IMR-90 (cell line): ENCODE results near the gene LHPP. TPM values are rescaled to one million over a fixed set of nuclear protein-coding genes. Genes with fewer than 3 reads are reported as not detected.

Experiments used
- ATAC-seq: fragments of 200-7000 bp; cut with Tn5 transposase; 2 replicates; pipeline ENCODE4 v1.9.1; 2020; ENCODE audit warnings: low read depth, mild to moderate bottlenecking, moderate library complexity
- BruUV-seq: library from RNA; stranded (reverse); fragments of 400-500 nt; replicated peaks from 2 replicates; lab custom pipeline; 2021; lab: Mats Ljungman, UMichigan
- CTCF ChIA-PET: fragments of 300-600 bp; formaldehyde crosslinking; extraction: SDS; loops from one replicate; lab custom pipeline; 2021; ENCODE audit warnings: antibody characterized with exemption; lab: Yijun Ruan, JAX
- POLR2A ChIA-PET: fragments of 300-600 bp; sonication (Branson Sonifier 250); formaldehyde crosslinking; loops from one replicate; lab custom pipeline; 2022; ENCODE audit warnings: antibody characterized with exemption; ENCODE audit not compliant: unreplicated experiment; lab: Charles Lee
- DNase-seq: peaks from one replicate; pipeline ENCODE4 v3.0.0; 2013
- H2AFZ ChIP-seq: replicated peaks from 2 replicates; pipeline ENCODE3; 2013; ENCODE audit warnings: low read length, mild to moderate bottlenecking; ENCODE audit not compliant: poor library complexity
- H2AK5ac ChIP-seq: 2 replicates; pipeline ENCODE4 v1.6.1; 2013; ENCODE audit warnings: low read depth, low read length, inconsistent platforms
- H2AK9ac ChIP-seq: replicated peaks from 2 replicates; pipeline ENCODE3; 2013; ENCODE audit warnings: mild to moderate bottlenecking, low read depth, low read length, moderate library complexity; ENCODE audit not compliant: poor library complexity
- H2BK120ac ChIP-seq: 2 replicates; pipeline ENCODE4 v1.6.1; 2013; ENCODE audit warnings: low read depth, low read length, inconsistent platforms
- H2BK15ac ChIP-seq: 3 replicates; pipeline ENCODE4 v1.6.1; 2013; ENCODE audit warnings: low read depth, low read length, inconsistent platforms
- H2BK20ac ChIP-seq: 2 replicates; pipeline ENCODE4 v1.6.1; 2013; ENCODE audit warnings: low read depth, mild to moderate bottlenecking, inconsistent platforms, low read length, moderate library complexity
- H2BK5ac ChIP-seq: 2 replicates; pipeline ENCODE4 v1.6.1; 2013; ENCODE audit warnings: mild to moderate bottlenecking, low read depth, low read length, inconsistent platforms; ENCODE audit not compliant: poor library complexity, severe bottlenecking
- H3K14ac ChIP-seq: replicated peaks from 2 replicates; pipeline ENCODE4 v1.6.1; 2013; ENCODE audit warnings: low read depth, low read length, inconsistent platforms
- H3K18ac ChIP-seq: 2 replicates; pipeline ENCODE4 v1.6.1; 2013; ENCODE audit warnings: low read depth, low read length, control low read depth
- H3K23ac ChIP-seq: 2 replicates; pipeline ENCODE4 v1.6.1; 2013; ENCODE audit warnings: low read depth, low read length, inconsistent platforms
- H3K27ac ChIP-seq: 2 replicates; pipeline ENCODE4 v1.5.1; 2013; ENCODE audit warnings: mild to moderate bottlenecking, control low read depth, low read length; ENCODE audit not compliant: insufficient read depth
- H3K27me3 ChIP-seq: 2 replicates; pipeline ENCODE4 v1.6.1; 2013; ENCODE audit warnings: low read length; ENCODE audit not compliant: control insufficient read depth, insufficient read depth
- H3K36me3 ChIP-seq: 2 replicates; pipeline ENCODE4 v1.6.1; 2013; ENCODE audit warnings: low read length, mixed read lengths; ENCODE audit not compliant: control insufficient read depth, insufficient read depth
- H3K4ac ChIP-seq: 2 replicates; pipeline ENCODE4 v1.6.1; 2013; ENCODE audit warnings: low read depth, low read length, inconsistent platforms
- H3K4me1 ChIP-seq: 2 replicates; pipeline ENCODE4 v1.6.1; 2013; ENCODE audit warnings: low read length, mixed read lengths; ENCODE audit not compliant: control insufficient read depth, insufficient read depth
- H3K4me2 ChIP-seq: 2 replicates; pipeline ENCODE4 v1.6.1; 2013; ENCODE audit warnings: low read depth, mild to moderate bottlenecking, control low read depth, low read length, moderate library complexity
- H3K4me3 ChIP-seq: 2 replicates; pipeline ENCODE4 v1.5.1; 2013; ENCODE audit warnings: low read depth, mild to moderate bottlenecking, control low read depth, low read length, moderate library complexity; ENCODE audit not compliant: insufficient read depth
- H3K56ac ChIP-seq: 2 replicates; pipeline ENCODE4 v1.6.1; 2013; ENCODE audit warnings: low read length, inconsistent platforms; ENCODE audit not compliant: insufficient read depth; ENCODE audit errors: extremely low read depth
- H3K79me1 ChIP-seq, 2 experiments: 2 replicates each; pipeline ENCODE4 v1.6.1; 2013; ENCODE audit warnings: low read length in 2 of 2, inconsistent platforms in 1 of 2, low read depth in 1 of 2
- H3K9ac ChIP-seq: 2 replicates; pipeline ENCODE4 v1.6.1; 2013; ENCODE audit warnings: low read depth, low read length, control low read depth
- H3K9me1 ChIP-seq: 2 replicates; pipeline ENCODE4 v1.6.1; 2013; ENCODE audit warnings: low read length, inconsistent platforms; ENCODE audit not compliant: insufficient read depth
- H3K9me3 ChIP-seq: 2 replicates; pipeline ENCODE4 v1.6.1; 2013; ENCODE audit warnings: low read length; ENCODE audit not compliant: control insufficient read depth, insufficient read depth
- H4K20me1 ChIP-seq: 2 replicates; pipeline ENCODE4 v1.6.1; 2013; ENCODE audit warnings: low read length, inconsistent platforms; ENCODE audit not compliant: insufficient read depth
- H4K5ac ChIP-seq: 2 replicates; pipeline ENCODE4 v1.6.1; 2013; ENCODE audit warnings: mild to moderate bottlenecking, low read depth, low read length, control low read depth
- H4K8ac ChIP-seq, 2 experiments: 2 replicates each; pipeline ENCODE4 v1.6.1; 2013; ENCODE audit warnings: low read depth in 2 of 2, low read length in 2 of 2, control low read depth in 1 of 2, inconsistent platforms in 1 of 2
- H4K91ac ChIP-seq: 2 replicates; pipeline ENCODE4 v1.6.1; 2013; ENCODE audit warnings: low read depth, low read length, inconsistent platforms; ENCODE audit not compliant: insufficient read depth
- ELK1 ChIP-seq: fragments of 150-350 bp; IDR thresholded peaks from 2 replicates; pipeline ENCODE4 v1.6.1; 2016; ENCODE audit warnings: low read depth, mild to moderate bottlenecking, low read length, moderate library complexity, borderline replicate concordance
- MAZ ChIP-seq: IDR thresholded peaks from 2 replicates; pipeline ENCODE4 v1.6.1; 2012; ENCODE audit warnings: low read depth, mild to moderate bottlenecking, low read length, improper control_type of control experiment, moderate library complexity, borderline replicate concordance
- WGBS, 2 experiments: methylation state at CpG; one replicate each; pipeline versions ENCODE4 v1.1.5 to v1.1.7; 2013; ENCODE audit warnings: missing lambda C conversion rate in 2 of 2; ENCODE audit not compliant: insufficient read length in 1 of 2; ENCODE audit errors: extremely low coverage in 2 of 2; 5-methylcytosine and 5-hydroxymethylcytosine counted together
- dilution Hi-C: fragments of 300-500 bp; cut with HindIII; formaldehyde crosslinking; loops from one replicate; pipeline ENCODE4 v1.14.3; 2018; ENCODE audit warnings: low sequenced_read_pairs; ENCODE audit not compliant: unreplicated experiment
- in situ Hi-C: fragments of 300-500 bp; cut with MboI; formaldehyde crosslinking; loops from 3 replicates; pipeline ENCODE4 v1.14.3; 2019; ENCODE audit warnings: low sequenced_read_pairs, inconsistent platforms, mixed read lengths
- intact Hi-C: fragments of 100-400 bp; cut with micrococcal nuclease; formaldehyde crosslinking; loops from 2 replicates; pipeline ENCODE4 v1.10.0; 2022
- polyA plus RNA-seq, 3 experiments: library from polyadenylated mRNA; depleted of rRNA; stranded (reverse); fragments of >200 nt; gene quantifications; 2 replicates each; pipeline ENCODE4 v1.2.3, GENCODE V29; 2012; ENCODE audit warnings: low replicate concordance in 1 of 3
- total RNA-seq: library from RNA; depleted of rRNA; stranded (reverse); fragments of >200 nt; gene quantifications from 2 replicates; pipeline ENCODE4 v1.2.3, GENCODE V29; 2012
- TF ChIP-seq, protein P1 (sequence below): conservative IDR thresholded peaks from 2 replicates; pipeline ENCODE4 v1.5.1; 2012; ENCODE audit warnings: mild to moderate bottlenecking, low read depth, low read length, improper control_type of control experiment

The LHPP gene
- total and polyA plus RNA-seq, 2 of the 4 experiments (the other 2 are of a cell fraction) = 2.7 to 8.3 TPM

GRCh38 chr10:124537891-124538290 lies 76.3 kb downstream of the LHPP start:
- dilution Hi-C loops (no loop called here), intact Hi-C loops (loop anchor here (10.0 kb wide), 1 partner anchor 447 kb away; no protein-coding TSS in a partner anchor), in situ Hi-C loops (loop anchor here (5.0 to 25.0 kb wide), 2 partner anchors 204 to 449 kb away; partner anchors contain the start of gene FAM53B)
- ChIA-PET POLR2A (no interaction called here), CTCF (interaction anchor here (0.6 to 1.2 kb wide), 3 partner anchors 203 to 313 kb away, joined by 3 read pairs; no protein-coding TSS in a partner anchor)
- Histone ChIP-seq H3K4me1 (no peaks in the 10 kb centered on the region), H3K27ac (no peak overlapping the region), H2BK120ac (no peak overlapping the region), H4K91ac (no peak overlapping the region), H3K9me1 (no peaks in the 10 kb centered on the region), H3K56ac (no peak overlapping the region), H2AK5ac (no peak overlapping the region), H3K36me3 (no peaks in the 10 kb centered on the region), H3K27me3 (no peaks in the 10 kb centered on the region; the same call in 1 of the 2 replicates), H3K4me3 (no peak overlapping the region), H3K9me3 (no peaks in the 10 kb centered on the region), H3K14ac (no peak overlapping the region), H2BK5ac (no peak overlapping the region), H3K4ac (no peak overlapping the region), H4K5ac (no peak overlapping the region), H3K79me1 (no peaks in the 10 kb centered on the region), H3K18ac (no peak overlapping the region), H2BK20ac (no peak overlapping the region), H2BK15ac (no peak overlapping the region), H2AK9ac (no peak overlapping the region), H3K23ac (no peak overlapping the region), H3K9ac (no peak overlapping the region), H4K8ac (no peak overlapping the region), H3K4me2 (no peak overlapping the region), H2AFZ (no peak overlapping the region), H4K20me1 (no peaks in the 10 kb centered on the region)
- DNase-seq (no peak), ATAC-seq (no peak)
- WGBS, 2 experiments = 90% methylated on average over 4 of the region's 13 CpGs; no CpG with 5 or more reads in 1 of the 2 experiments
- BruUV-seq = no TSS peak
- TF ChIP-seq MAZ (no peak), ELK1 (no peak)
- TF ChIP-seq, protein P1, sequence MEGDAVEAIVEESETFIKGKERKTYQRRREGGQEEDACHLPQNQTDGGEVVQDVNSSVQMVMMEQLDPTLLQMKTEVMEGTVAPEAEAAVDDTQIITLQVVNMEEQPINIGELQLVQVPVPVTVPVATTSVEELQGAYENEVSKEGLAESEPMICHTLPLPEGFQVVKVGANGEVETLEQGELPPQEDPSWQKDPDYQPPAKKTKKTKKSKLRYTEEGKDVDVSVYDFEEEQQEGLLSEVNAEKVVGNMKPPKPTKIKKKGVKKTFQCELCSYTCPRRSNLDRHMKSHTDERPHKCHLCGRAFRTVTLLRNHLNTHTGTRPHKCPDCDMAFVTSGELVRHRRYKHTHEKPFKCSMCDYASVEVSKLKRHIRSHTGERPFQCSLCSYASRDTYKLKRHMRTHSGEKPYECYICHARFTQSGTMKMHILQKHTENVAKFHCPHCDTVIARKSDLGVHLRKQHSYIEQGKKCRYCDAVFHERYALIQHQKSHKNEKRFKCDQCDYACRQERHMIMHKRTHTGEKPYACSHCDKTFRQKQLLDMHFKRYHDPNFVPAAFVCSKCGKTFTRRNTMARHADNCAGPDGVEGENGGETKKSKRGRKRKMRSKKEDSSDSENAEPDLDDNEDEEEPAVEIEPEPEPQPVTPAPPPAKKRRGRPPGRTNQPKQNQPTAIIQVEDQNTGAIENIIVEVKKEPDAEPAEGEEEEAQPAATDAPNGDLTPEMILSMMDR = no peak
